ENCODE measurements around the gene PTGES3.

Gene PTGES3

DNA sequence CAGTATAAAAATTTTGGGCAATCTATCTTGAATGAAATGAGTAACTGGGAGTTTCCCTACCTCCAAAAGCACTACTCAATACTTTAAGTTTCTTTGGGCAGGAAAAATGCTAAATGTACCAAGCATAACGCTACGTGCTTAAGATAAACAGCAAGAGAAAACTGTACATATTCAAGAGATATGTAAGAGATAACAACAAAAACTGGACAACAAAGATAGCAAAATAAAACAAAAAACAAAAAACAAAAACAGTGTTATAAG, 20.0 kb downstream of the PTGES3 start:
- Histone ChIP-seq H3K9me3 (ENCODE audit: control insufficient read depth, insufficient read depth, low read depth, low read length) (no peaks in the 10 kb centered on the region), H3K36me3 (ENCODE audit: control insufficient read depth in 2 of 2, insufficient read depth in 1 of 2, low read length in 2 of 2) (peaks cover 81 to 97% of the 10 kb centered on the region in 2 experiments), H3K27ac (ENCODE audit: extremely low read depth, low read depth, low read length) (no peak overlapping the region), H3K4me3 (ENCODE audit: low read depth, low read length) (no peak overlapping the region), H3K4me1 (ENCODE audit: control insufficient read depth, insufficient read depth, low read length) (0 out of 2 replicates have a peak, but pooled peaks cover 2% of the 10 kb centered on the region)
- ChIA-PET POLR2A (interaction anchor here (0.9 to 1.3 kb wide), 2 partner anchors 31 to 57 kb away, joined by 3 to 6 read pairs; partner anchors contain the start of gene NACA), CTCF (interaction anchor here (1.6 kb wide), 1 partner anchor 10 kb away, joined by 3 read pairs; no protein-coding TSS in a partner anchor)
- TF ChIP-seq ZNF658 (tag by site-specific recombination; IDR thresholded peaks at IDR 0.05) (no peak), ZBTB48 (tag by site-specific recombination; IDR thresholded peaks at IDR 0.05) (no peak), ZSCAN16 (tag by site-specific recombination; IDR thresholded peaks at IDR 0.05) (no peak), TRIM28 (IDR thresholded peaks at IDR 0.05; ENCODE audit: borderline replicate concordance, low read length) (no peak), ZNF791 (tag by site-specific recombination; IDR thresholded peaks at IDR 0.05) (no peak), ZNF600 (tag by site-specific recombination; IDR thresholded peaks at IDR 0.05) (0 out of 2 replicates have a peak, but pooled peaks have one; percentile 14), ZNF664 (tag by site-specific recombination; IDR thresholded peaks at IDR 0.05) (no peak)
- TF ChIP-seq, protein P1, sequence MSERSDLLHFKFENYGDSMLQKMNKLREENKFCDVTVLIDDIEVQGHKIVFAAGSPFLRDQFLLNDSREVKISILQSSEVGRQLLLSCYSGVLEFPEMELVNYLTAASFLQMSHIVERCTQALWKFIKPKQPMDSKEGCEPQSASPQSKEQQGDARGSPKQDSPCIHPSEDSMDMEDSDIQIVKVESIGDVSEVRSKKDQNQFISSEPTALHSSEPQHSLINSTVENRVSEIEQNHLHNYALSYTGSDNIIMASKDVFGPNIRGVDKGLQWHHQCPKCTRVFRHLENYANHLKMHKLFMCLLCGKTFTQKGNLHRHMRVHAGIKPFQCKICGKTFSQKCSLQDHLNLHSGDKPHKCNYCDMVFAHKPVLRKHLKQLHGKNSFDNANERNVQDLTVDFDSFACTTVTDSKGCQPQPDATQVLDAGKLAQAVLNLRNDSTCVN (tag by site-specific recombination; optimal IDR thresholded peaks at IDR 0.05), result no peak
- TF ChIP-seq, protein P2, sequence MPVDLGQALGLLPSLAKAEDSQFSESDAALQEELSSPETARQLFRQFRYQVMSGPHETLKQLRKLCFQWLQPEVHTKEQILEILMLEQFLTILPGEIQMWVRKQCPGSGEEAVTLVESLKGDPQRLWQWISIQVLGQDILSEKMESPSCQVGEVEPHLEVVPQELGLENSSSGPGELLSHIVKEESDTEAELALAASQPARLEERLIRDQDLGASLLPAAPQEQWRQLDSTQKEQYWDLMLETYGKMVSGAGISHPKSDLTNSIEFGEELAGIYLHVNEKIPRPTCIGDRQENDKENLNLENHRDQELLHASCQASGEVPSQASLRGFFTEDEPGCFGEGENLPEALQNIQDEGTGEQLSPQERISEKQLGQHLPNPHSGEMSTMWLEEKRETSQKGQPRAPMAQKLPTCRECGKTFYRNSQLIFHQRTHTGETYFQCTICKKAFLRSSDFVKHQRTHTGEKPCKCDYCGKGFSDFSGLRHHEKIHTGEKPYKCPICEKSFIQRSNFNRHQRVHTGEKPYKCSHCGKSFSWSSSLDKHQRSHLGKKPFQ (tag by site-specific recombination; IDR thresholded peaks at IDR 0.05), result no peak

DNA sequence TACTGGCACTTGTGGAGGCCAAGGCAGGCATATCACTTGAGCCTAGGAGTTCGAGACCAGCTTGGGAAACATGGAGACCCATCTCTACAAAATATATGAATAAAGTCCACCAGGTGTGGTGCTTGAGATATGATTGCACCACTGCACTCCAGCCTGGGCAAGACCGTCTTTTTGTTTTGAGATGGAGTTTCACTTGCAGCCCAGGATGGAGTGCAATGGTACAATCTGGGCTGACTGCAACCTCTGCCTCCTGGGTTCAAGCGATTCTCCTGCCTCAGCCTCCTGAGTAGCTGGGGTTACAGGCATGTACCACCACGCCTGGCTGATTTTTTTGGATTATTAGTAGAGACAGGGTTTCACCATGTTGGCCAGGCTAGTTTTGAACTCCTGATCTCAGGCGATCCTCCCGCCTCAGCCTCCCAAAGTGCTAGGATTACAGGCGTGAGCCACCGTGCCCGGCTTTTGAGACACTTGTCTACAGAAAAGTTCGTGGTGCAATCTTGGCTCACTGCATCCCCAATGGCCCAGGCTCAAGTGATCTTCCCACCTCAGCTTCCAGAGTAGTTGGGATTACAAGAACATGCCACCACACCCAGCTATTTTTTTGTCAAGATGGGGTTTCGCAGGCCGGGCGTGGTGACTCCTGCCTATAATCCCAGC, 26.0 kb downstream of the PTGES3 start:
- TF ChIP-seq, protein P3, sequence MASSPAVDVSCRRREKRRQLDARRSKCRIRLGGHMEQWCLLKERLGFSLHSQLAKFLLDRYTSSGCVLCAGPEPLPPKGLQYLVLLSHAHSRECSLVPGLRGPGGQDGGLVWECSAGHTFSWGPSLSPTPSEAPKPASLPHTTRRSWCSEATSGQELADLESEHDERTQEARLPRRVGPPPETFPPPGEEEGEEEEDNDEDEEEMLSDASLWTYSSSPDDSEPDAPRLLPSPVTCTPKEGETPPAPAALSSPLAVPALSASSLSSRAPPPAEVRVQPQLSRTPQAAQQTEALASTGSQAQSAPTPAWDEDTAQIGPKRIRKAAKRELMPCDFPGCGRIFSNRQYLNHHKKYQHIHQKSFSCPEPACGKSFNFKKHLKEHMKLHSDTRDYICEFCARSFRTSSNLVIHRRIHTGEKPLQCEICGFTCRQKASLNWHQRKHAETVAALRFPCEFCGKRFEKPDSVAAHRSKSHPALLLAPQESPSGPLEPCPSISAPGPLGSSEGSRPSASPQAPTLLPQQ (tag by site-specific recombination; IDR thresholded peaks at IDR 0.05), result no peak
- no peak for TF ChIP-seq ZNF585B (tag by site-specific recombination; IDR thresholded peaks at IDR 0.05)
- TF ChIP-seq ZNF596 (tag by site-specific recombination; IDR thresholded peaks at IDR 0.05), result no peak
- TF ChIP-seq TRIM28 (IDR thresholded peaks at IDR 0.05; ENCODE audit: borderline replicate concordance, low read length), result no peak
- TF ChIP-seq, protein P4, sequence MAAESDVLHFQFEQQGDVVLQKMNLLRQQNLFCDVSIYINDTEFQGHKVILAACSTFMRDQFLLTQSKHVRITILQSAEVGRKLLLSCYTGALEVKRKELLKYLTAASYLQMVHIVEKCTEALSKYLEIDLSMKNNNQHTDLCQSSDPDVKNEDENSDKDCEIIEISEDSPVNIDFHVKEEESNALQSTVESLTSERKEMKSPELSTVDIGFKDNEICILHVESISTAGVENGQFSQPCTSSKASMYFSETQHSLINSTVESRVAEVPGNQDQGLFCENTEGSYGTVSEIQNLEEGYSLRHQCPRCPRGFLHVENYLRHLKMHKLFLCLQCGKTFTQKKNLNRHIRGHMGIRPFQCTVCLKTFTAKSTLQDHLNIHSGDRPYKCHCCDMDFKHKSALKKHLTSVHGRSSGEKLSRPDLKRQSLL (tag by site-specific recombination; IDR thresholded peaks at IDR 0.05), result peak; percentile 52; the same call in 1 of the 2 replicates
- H3K4me3 ChIP-seq (ENCODE audit: low read depth, low read length), result no peak overlapping the region
- ChIA-PET POLR2A (interaction anchor here (0.7 to 2.2 kb wide), 5 partner anchors 13 to 449 kb away, joined by 3 to 8 read pairs (median 3); partner anchors contain the start of genes PTGES3 and STAT6), CTCF (interaction anchor here (1.0 to 1.8 kb wide), 3 partner anchors 8 to 26 kb away, joined by 4 to 5 read pairs (median 4); no protein-coding TSS in a partner anchor)
- no peaks in the 10 kb centered on the region for H3K4me1 ChIP-seq (ENCODE audit: control insufficient read depth, insufficient read depth, low read length)
- H3K27ac ChIP-seq (ENCODE audit: extremely low read depth, low read depth, low read length), result no peak overlapping the region
- H3K9me3 ChIP-seq (ENCODE audit: control insufficient read depth, insufficient read depth, low read depth, low read length), result no peaks in the 10 kb centered on the region
- H3K36me3 ChIP-seq (ENCODE audit: control insufficient read depth in 2 of 2, insufficient read depth in 1 of 2, low read length in 2 of 2), result peaks cover 27 to 49% of the 10 kb centered on the region in 2 experiments

DNA sequence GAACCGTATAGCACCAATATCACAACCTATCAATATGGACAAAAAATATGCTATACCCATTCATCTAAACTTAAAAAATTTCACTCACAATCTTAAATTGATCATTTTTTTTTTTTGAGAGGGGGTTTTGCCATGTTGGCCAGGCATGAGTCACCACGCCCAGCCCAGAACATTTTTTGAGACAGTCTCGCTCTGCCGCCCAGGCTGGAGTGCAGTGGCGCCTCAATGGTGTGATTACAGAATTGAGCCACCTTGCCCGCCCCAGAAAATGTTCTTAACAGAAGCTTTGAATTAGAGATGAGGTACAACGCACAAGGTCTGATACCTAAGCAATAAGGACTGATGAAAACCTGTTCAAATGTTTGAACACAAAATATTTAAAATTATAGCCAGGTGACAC, 26.5 kb downstream of the PTGES3 start:
- Histone ChIP-seq H3K4me3 (ENCODE audit: low read depth, low read length) (no peak overlapping the region), H3K9me3 (ENCODE audit: control insufficient read depth, insufficient read depth, low read depth, low read length) (no peaks in the 10 kb centered on the region), H3K36me3 (ENCODE audit: control insufficient read depth in 2 of 2, insufficient read depth in 1 of 2, low read length in 2 of 2) (peaks cover 21 to 44% of the 10 kb centered on the region in 2 experiments), H3K4me1 (ENCODE audit: control insufficient read depth, insufficient read depth, low read length) (no peaks in the 10 kb centered on the region), H3K27ac (ENCODE audit: extremely low read depth, low read depth, low read length) (no peak overlapping the region)
- TF ChIP-seq, protein P5, sequence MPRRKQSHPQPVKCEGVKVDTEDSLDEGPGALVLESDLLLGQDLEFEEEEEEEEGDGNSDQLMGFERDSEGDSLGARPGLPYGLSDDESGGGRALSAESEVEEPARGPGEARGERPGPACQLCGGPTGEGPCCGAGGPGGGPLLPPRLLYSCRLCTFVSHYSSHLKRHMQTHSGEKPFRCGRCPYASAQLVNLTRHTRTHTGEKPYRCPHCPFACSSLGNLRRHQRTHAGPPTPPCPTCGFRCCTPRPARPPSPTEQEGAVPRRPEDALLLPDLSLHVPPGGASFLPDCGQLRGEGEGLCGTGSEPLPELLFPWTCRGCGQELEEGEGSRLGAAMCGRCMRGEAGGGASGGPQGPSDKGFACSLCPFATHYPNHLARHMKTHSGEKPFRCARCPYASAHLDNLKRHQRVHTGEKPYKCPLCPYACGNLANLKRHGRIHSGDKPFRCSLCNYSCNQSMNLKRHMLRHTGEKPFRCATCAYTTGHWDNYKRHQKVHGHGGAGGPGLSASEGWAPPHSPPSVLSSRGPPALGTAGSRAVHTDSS (tag by site-specific recombination; IDR thresholded peaks at IDR 0.05), result no peak
- 0 out of 2 replicates have a peak, but pooled peaks have one; percentile 14 for TF ChIP-seq ZNF600 (tag by site-specific recombination; IDR thresholded peaks at IDR 0.05)
- POLR2A ChIA-PET, result interaction anchor here (1.1 to 2.2 kb wide), 2 partner anchors 23 to 27 kb away, joined by 3 to 8 read pairs; partner anchors contain the start of gene PTGES3
- CTCF ChIA-PET, result interaction anchor here (0.6 to 1.8 kb wide), 5 partner anchors 8 to 450 kb away, joined by 3 to 5 read pairs (median 4); partner anchors contain the start of gene STAT6
